ENCODE results near the gene EMID1. TPM values are rescaled to one million over a fixed set of nuclear protein-coding genes. Genes with fewer than 3 reads are reported as not detected.

The EMID1 gene
- total RNA-seq, 1 experiment from 2014 or later = 1.1 TPM

DNA sequence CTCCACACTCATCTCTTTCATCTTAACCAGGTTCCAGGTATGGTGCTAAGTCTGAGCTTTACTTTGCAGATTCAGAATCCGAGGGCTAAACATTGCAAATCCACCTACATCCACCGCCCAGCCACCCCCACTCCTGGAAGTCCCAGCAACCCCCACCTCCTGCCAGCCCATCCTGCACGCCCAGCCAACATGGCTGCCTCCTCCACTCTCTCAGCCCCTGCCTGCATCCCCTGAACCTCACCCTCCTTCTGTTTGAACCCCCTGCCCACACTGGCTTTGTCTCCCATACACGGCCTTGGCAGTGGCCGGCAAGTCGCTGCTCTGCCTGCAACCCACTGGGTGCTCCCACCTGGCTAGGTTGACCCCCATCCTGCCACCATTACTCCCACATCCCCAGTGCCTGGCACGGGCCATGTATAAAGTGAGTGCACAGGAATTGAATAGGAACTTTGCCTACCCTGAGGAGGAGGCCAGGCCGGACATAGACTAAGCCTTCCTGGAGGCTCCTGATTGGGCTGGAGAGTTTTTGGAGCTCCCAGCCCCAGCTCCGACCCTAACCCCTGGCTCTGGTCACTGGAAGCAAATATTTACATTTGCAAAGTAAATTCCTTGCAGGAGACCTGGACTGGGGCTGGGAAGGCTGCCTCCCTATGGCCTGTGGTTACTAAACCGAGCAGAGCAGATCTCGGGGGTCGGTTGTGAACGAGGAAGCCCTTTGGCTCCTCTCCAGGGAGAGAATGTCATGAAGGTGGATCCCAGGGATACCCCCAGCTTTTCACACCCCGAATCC lies 14.4 kb downstream of the EMID1 start:
- H3K9me2 ChIP-seq (ENCODE audit: insufficient read depth) = no peaks in the 10 kb centered on the region
- no peak overlapping the region for H2AFZ ChIP-seq
- no peak overlapping the region for H3K4me3 ChIP-seq
- H3F3A ChIP-seq (ENCODE audit: insufficient read depth, low read depth) = no peaks in the 10 kb centered on the region
- H3K27ac ChIP-seq = no peak overlapping the region
- no peaks in the 10 kb centered on the region for H3K9me3 ChIP-seq (ENCODE audit: insufficient read depth, low read depth)
- H3K27me3 ChIP-seq (ENCODE audit: insufficient read depth, low read depth) = 0 out of 2 replicates have a peak, but pooled peaks cover 8% of the 10 kb centered on the region
- no peaks in the 10 kb centered on the region for H3K36me3 ChIP-seq (ENCODE audit: low read depth)
- H3K4me2 ChIP-seq = no peak overlapping the region
- POLR2A ChIA-PET (ENCODE audit: unreplicated experiment) = no interaction called here
- intact Hi-C loops (cut with micrococcal nuclease; ENCODE audit: unreplicated experiment) = no loop called here
- BruUV-seq (replicated peaks) = no TSS peak
- no peaks in the 10 kb centered on the region for H4K20me1 ChIP-seq (ENCODE audit: insufficient read depth)
- CTCF ChIA-PET = no interaction called here
- TF ChIP-seq CTCF (conservative IDR thresholded peaks at IDR 0.05) (no peak), EZH2 (IDR thresholded peaks at IDR 0.05; ENCODE audit: low read depth) (no peak)
- H3K4me1 ChIP-seq (replicated peaks; ENCODE audit: insufficient read depth) = no peaks in the 10 kb centered on the region
- DNase-seq = no peak
- H3K79me2 ChIP-seq (ENCODE audit: low read depth) = no peaks in the 10 kb centered on the region

- H3K27ac ChIP-seq = no peak overlapping the region
- H3K9me2 ChIP-seq (ENCODE audit: insufficient read depth) = no peaks in the 10 kb centered on the region
- 0 out of 2 replicates have a peak, but pooled peaks cover 7% of the 10 kb centered on the region for H3K27me3 ChIP-seq (ENCODE audit: insufficient read depth, low read depth)
- CTCF ChIA-PET = no interaction called here
- intact Hi-C loops (cut with micrococcal nuclease; ENCODE audit: unreplicated experiment) = no loop called here
- no peak overlapping the region for H2AFZ ChIP-seq
- no peaks in the 10 kb centered on the region for H3K79me2 ChIP-seq (ENCODE audit: low read depth)
- no peaks in the 10 kb centered on the region for H3K9me3 ChIP-seq (ENCODE audit: insufficient read depth, low read depth)
- no peak overlapping the region for H3K4me3 ChIP-seq
- no peak for DNase-seq
- TF ChIP-seq EZH2 (IDR thresholded peaks at IDR 0.05; ENCODE audit: low read depth) (no peak), CTCF (conservative IDR thresholded peaks at IDR 0.05) (no peak)
- no peaks in the 10 kb centered on the region for H3K4me1 ChIP-seq (replicated peaks; ENCODE audit: insufficient read depth)
- POLR2A ChIA-PET (ENCODE audit: unreplicated experiment) = no interaction called here
- H4K20me1 ChIP-seq (ENCODE audit: insufficient read depth) = no peaks in the 10 kb centered on the region
- H3K36me3 ChIP-seq (ENCODE audit: low read depth) = no peaks in the 10 kb centered on the region
- no TSS peak for BruUV-seq (replicated peaks)
- no peak overlapping the region for H3K4me2 ChIP-seq
- no peaks in the 10 kb centered on the region for H3F3A ChIP-seq (ENCODE audit: insufficient read depth, low read depth)
These were observed 18.6 kb downstream of the EMID1 start for GRCh38 chr22:29224121-29224858.

DNA sequence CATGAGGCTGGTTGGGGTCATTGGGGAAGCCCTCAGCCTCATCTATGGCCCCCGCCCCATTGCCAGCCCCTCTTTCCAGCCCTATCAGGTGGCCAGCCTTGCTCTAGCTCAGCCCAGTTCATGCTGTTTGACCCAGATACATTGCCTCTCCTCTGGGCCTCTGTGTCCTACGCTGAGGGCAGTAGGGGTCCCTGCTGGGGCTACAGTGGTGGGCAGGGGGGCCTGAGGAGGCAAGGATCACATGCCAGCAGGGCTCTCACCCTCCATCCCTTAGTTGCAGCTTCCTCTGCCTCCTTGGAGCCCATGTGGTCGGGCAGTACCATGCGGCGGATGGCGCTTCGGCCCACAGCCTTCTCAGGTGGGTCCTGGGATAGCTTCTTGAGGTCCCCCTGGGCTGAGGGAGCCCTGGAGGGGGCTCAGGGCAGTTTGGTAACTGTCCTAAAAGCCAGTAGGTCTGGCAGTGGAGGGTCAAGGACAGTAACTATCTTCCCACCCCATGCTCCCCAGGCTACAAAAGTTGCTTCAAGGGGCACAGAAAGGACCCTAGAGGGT lies 19.2 kb downstream of the EMID1 start:
- no peak overlapping the region for H3K4me2 ChIP-seq
- no peaks in the 10 kb centered on the region for H3K9me2 ChIP-seq (ENCODE audit: insufficient read depth)
- ChIA-PET CTCF (no interaction called here), POLR2A (ENCODE audit: unreplicated experiment) (no interaction called here)
- H3K9me3 ChIP-seq (ENCODE audit: insufficient read depth, low read depth) = no peaks in the 10 kb centered on the region
- H3K4me3 ChIP-seq = no peak overlapping the region
- H3F3A ChIP-seq (ENCODE audit: insufficient read depth, low read depth) = no peaks in the 10 kb centered on the region
- no peak for DNase-seq
- H3K27me3 ChIP-seq (ENCODE audit: insufficient read depth, low read depth) = 0 out of 2 replicates have a peak, but pooled peaks cover 7% of the 10 kb centered on the region
- no peak overlapping the region for H2AFZ ChIP-seq
- no peaks in the 10 kb centered on the region for H3K36me3 ChIP-seq (ENCODE audit: low read depth)
- intact Hi-C loops (cut with micrococcal nuclease; ENCODE audit: unreplicated experiment) = no loop called here
- H3K4me1 ChIP-seq (replicated peaks; ENCODE audit: insufficient read depth) = no peaks in the 10 kb centered on the region
- H3K79me2 ChIP-seq (ENCODE audit: low read depth) = no peaks in the 10 kb centered on the region
- BruUV-seq (replicated peaks) = no TSS peak
- TF ChIP-seq EZH2 (IDR thresholded peaks at IDR 0.05; ENCODE audit: low read depth) = no peak
- no peak overlapping the region for H3K27ac ChIP-seq
- H4K20me1 ChIP-seq (ENCODE audit: insufficient read depth) = no peaks in the 10 kb centered on the region

All from PC-9 (cell line).